ENCODE results near the gene SNTG2. TPM values are rescaled to one million over a fixed set of nuclear protein-coding genes. Genes with fewer than 3 reads are reported as not detected.

Gene SNTG2
- total RNA-seq, 1 experiment from 2014 or later: 2.1 TPM

- Histone ChIP-seq H3K36me3 (replicated peaks; ENCODE audit: control insufficient read depth, insufficient read depth, low read length) (no peaks in the 10 kb centered on the region; the same call in 1 of the 2 replicates), H3K4me3 (ENCODE audit: insufficient read depth, low read depth, low read length) (no peak overlapping the region), H3K27me3 (ENCODE audit: control insufficient read depth, insufficient read depth, low read length) (no peaks in the 10 kb centered on the region)
- DNase-seq: no peak
Measured at GRCh38 chr2:1237783-1238182, 287.1 kb downstream of the SNTG2 start.

GRCh38 chr2:1238598-1239138, 288.0 kb downstream of the SNTG2 start:
- Histone ChIP-seq H3K4me3 (ENCODE audit: insufficient read depth, low read depth, low read length) (no peak overlapping the region), H3K27me3 (ENCODE audit: control insufficient read depth, insufficient read depth, low read length) (no peaks in the 10 kb centered on the region), H3K36me3 (replicated peaks; ENCODE audit: control insufficient read depth, insufficient read depth, low read length) (no peaks in the 10 kb centered on the region; the same call in 1 of the 2 replicates)
- no peak for DNase-seq

- Histone ChIP-seq H3K36me3 (replicated peaks; ENCODE audit: control insufficient read depth, insufficient read depth, low read length) (no peaks in the 10 kb centered on the region), H3K27me3 (ENCODE audit: control insufficient read depth, insufficient read depth, low read length) (no peaks in the 10 kb centered on the region), H3K4me3 (ENCODE audit: insufficient read depth, low read depth, low read length) (no peak overlapping the region)
- no peak for DNase-seq
Measured at GRCh38 chr2:1245193-1245592, 294.5 kb downstream of the SNTG2 start.

- peak; percentile 70 for DNase-seq
- no peak overlapping the region for H3K4me3 ChIP-seq (ENCODE audit: insufficient read depth, low read depth, low read length)
- no peaks in the 10 kb centered on the region for H3K36me3 ChIP-seq (replicated peaks; ENCODE audit: control insufficient read depth, insufficient read depth, low read length)
- H3K27me3 ChIP-seq (ENCODE audit: control insufficient read depth, insufficient read depth, low read length): no peaks in the 10 kb centered on the region
Measured at GRCh38 chr2:1246239-1246638, 295.6 kb downstream of the SNTG2 start.

GRCh38 chr2:1246991-1247390, 296.3 kb downstream of the SNTG2 start:
- no peak for DNase-seq
- Histone ChIP-seq H3K36me3 (replicated peaks; ENCODE audit: control insufficient read depth, insufficient read depth, low read length) (no peaks in the 10 kb centered on the region), H3K27me3 (ENCODE audit: control insufficient read depth, insufficient read depth, low read length) (no peaks in the 10 kb centered on the region), H3K4me3 (ENCODE audit: insufficient read depth, low read depth, low read length) (no peak overlapping the region)

- no peak overlapping the region for H3K4me3 ChIP-seq (ENCODE audit: insufficient read depth, low read depth, low read length)
- H3K36me3 ChIP-seq (replicated peaks; ENCODE audit: control insufficient read depth, insufficient read depth, low read length): no peaks in the 10 kb centered on the region
- no peaks in the 10 kb centered on the region for H3K27me3 ChIP-seq (ENCODE audit: control insufficient read depth, insufficient read depth, low read length)
- no peak for DNase-seq
Measured at GRCh38 chr2:1248187-1248586, 297.5 kb downstream of the SNTG2 start.

- Histone ChIP-seq H3K27me3 (ENCODE audit: control insufficient read depth, insufficient read depth, low read length) (no peaks in the 10 kb centered on the region), H3K36me3 (replicated peaks; ENCODE audit: control insufficient read depth, insufficient read depth, low read length) (no peaks in the 10 kb centered on the region)
- no peak for DNase-seq
Measured at GRCh38 chr2:1249897-1250687, 299.4 kb downstream of the SNTG2 start.

GRCh38 chr2:1251520-1251919, 300.9 kb downstream of the SNTG2 start:
- H3K27me3 ChIP-seq (ENCODE audit: control insufficient read depth, insufficient read depth, low read length): no peaks in the 10 kb centered on the region
- DNase-seq: no peak

More at GRCh38 chr2:1249897-1250687, 299.4 kb downstream of the SNTG2 start:
- H3K4me3 ChIP-seq (ENCODE audit: insufficient read depth, low read depth, low read length): no peak overlapping the region

GRCh38 chr2:1253629-1254028, 303.0 kb downstream of the SNTG2 start:
- Histone ChIP-seq H3K27me3 (ENCODE audit: control insufficient read depth, insufficient read depth, low read length) (no peaks in the 10 kb centered on the region), H3K4me3 (ENCODE audit: insufficient read depth, low read depth, low read length) (no peak overlapping the region)
- DNase-seq: no peak

More at GRCh38 chr2:1251520-1251919, 300.9 kb downstream of the SNTG2 start:
- no peaks in the 10 kb centered on the region for H3K36me3 ChIP-seq (replicated peaks; ENCODE audit: control insufficient read depth, insufficient read depth, low read length)
- no peak overlapping the region for H3K4me3 ChIP-seq (ENCODE audit: insufficient read depth, low read depth, low read length)

GRCh38 chr2:1254662-1255343, 304.2 kb downstream of the SNTG2 start:
- H3K27me3 ChIP-seq (ENCODE audit: control insufficient read depth, insufficient read depth, low read length): no peaks in the 10 kb centered on the region
- H3K36me3 ChIP-seq (replicated peaks; ENCODE audit: control insufficient read depth, insufficient read depth, low read length): no peaks in the 10 kb centered on the region
- DNase-seq: no peak
- H3K4me3 ChIP-seq (ENCODE audit: insufficient read depth, low read depth, low read length): no peak overlapping the region

More at GRCh38 chr2:1253629-1254028, 303.0 kb downstream of the SNTG2 start:
- H3K36me3 ChIP-seq (replicated peaks; ENCODE audit: control insufficient read depth, insufficient read depth, low read length): no peaks in the 10 kb centered on the region

GRCh38 chr2:1256632-1257324, 306.1 kb downstream of the SNTG2 start:
- no peak for DNase-seq
- no peaks in the 10 kb centered on the region for H3K27me3 ChIP-seq (ENCODE audit: control insufficient read depth, insufficient read depth, low read length)
- H3K36me3 ChIP-seq (replicated peaks; ENCODE audit: control insufficient read depth, insufficient read depth, low read length): no peaks in the 10 kb centered on the region
- H3K4me3 ChIP-seq (ENCODE audit: insufficient read depth, low read depth, low read length): no peak overlapping the region

- no peak for DNase-seq
- Histone ChIP-seq H3K4me3 (ENCODE audit: insufficient read depth, low read depth, low read length) (no peak overlapping the region), H3K27me3 (ENCODE audit: control insufficient read depth, insufficient read depth, low read length) (no peaks in the 10 kb centered on the region), H3K36me3 (replicated peaks; ENCODE audit: control insufficient read depth, insufficient read depth, low read length) (no peaks in the 10 kb centered on the region)
Measured at GRCh38 chr2:1257334-1257733, 306.7 kb downstream of the SNTG2 start.

GRCh38 chr2:1259746-1260145, 309.1 kb downstream of the SNTG2 start:
- DNase-seq: no peak
- Histone ChIP-seq H3K4me3 (ENCODE audit: insufficient read depth, low read depth, low read length) (no peak overlapping the region), H3K27me3 (ENCODE audit: control insufficient read depth, insufficient read depth, low read length) (no peaks in the 10 kb centered on the region), H3K36me3 (replicated peaks; ENCODE audit: control insufficient read depth, insufficient read depth, low read length) (no peaks in the 10 kb centered on the region)

GRCh38 chr2:1262609-1263008, 312.0 kb downstream of the SNTG2 start:
- H3K4me3 ChIP-seq (ENCODE audit: insufficient read depth, low read depth, low read length): no peak overlapping the region
- no peaks in the 10 kb centered on the region for H3K36me3 ChIP-seq (replicated peaks; ENCODE audit: control insufficient read depth, insufficient read depth, low read length)
- no peaks in the 10 kb centered on the region for H3K27me3 ChIP-seq (ENCODE audit: control insufficient read depth, insufficient read depth, low read length)
- no peak for DNase-seq

Data from H7 (cell line).